GM19395 (cell line): ENCODE measurements around the gene GATA6.
"Not testable (repeated sequence)": the region's sequence is repeated elsewhere in the genome, so short reads cannot be mapped to it uniquely, and the experiment has no call there.

Experiments
- ATAC-seq: cut with Tn5 transposase; IDR thresholded peaks from one replicate; pipeline ENCODE4 v1.9.1; 2021; ENCODE audit warnings: mild to moderate bottlenecking, moderate library complexity; ENCODE audit not compliant: unreplicated experiment

GATA6 gene

GRCh38 chr18:22203536-22204213 is 34.3 kb downstream of the GATA6 start:
- ATAC-seq: no peak

GRCh38 chr18:22204214-22204536 is 34.8 kb downstream of the GATA6 start:
- no peak for ATAC-seq

GRCh38 chr18:22204996-22205395 is 35.6 kb downstream of the GATA6 start:
- ATAC-seq: no peak

- no peak for ATAC-seq
Measured at GRCh38 chr18:22207021-22207758, 37.8 kb downstream of the GATA6 start.

GRCh38 chr18:22210311-22210754 is 40.9 kb downstream of the GATA6 start:
- no peak for ATAC-seq

- no peak for ATAC-seq
Measured at GRCh38 chr18:22211657-22212056, 42.3 kb downstream of the GATA6 start.

GRCh38 chr18:22213333-22213973 is 44.1 kb downstream of the GATA6 start:
- ATAC-seq: no peak

- no peak for ATAC-seq
Measured at GRCh38 chr18:22214731-22215528, 45.5 kb downstream of the GATA6 start.

- ATAC-seq: no peak
Measured at GRCh38 chr18:22218835-22219234, 49.4 kb downstream of the GATA6 start.

GRCh38 chr18:22219568-22220355 is 50.4 kb downstream of the GATA6 start:
- ATAC-seq: no peak

- not testable (repeated sequence) for ATAC-seq
Measured at GRCh38 chr18:22220585-22220984, 51.2 kb downstream of the GATA6 start.

- no peak for ATAC-seq
Measured at GRCh38 chr18:22221350-22221749, 52.0 kb downstream of the GATA6 start.

GRCh38 chr18:22223254-22223964 is 54.0 kb downstream of the GATA6 start:
- no peak for ATAC-seq

- no peak for ATAC-seq
Measured at GRCh38 chr18:22223965-22224322, 54.6 kb downstream of the GATA6 start.

GRCh38 chr18:22224339-22224738 is 55.0 kb downstream of the GATA6 start:
- no peak for ATAC-seq

GRCh38 chr18:22226801-22227200 is 57.4 kb downstream of the GATA6 start:
- no peak for ATAC-seq

- ATAC-seq: no peak
Measured at GRCh38 chr18:22228976-22229375, 59.6 kb downstream of the GATA6 start.

GRCh38 chr18:22229456-22230124 is 60.2 kb downstream of the GATA6 start:
- ATAC-seq: no peak

- ATAC-seq: no peak
Measured at GRCh38 chr18:22230471-22230945, 61.1 kb downstream of the GATA6 start.
